ENCODE data around the gene NXF1.
"Not testable (repeated sequence)": the region's sequence is repeated elsewhere in the genome, so short reads cannot be mapped to it uniquely, and the experiment has no call there.

The NXF1 gene

DNA sequence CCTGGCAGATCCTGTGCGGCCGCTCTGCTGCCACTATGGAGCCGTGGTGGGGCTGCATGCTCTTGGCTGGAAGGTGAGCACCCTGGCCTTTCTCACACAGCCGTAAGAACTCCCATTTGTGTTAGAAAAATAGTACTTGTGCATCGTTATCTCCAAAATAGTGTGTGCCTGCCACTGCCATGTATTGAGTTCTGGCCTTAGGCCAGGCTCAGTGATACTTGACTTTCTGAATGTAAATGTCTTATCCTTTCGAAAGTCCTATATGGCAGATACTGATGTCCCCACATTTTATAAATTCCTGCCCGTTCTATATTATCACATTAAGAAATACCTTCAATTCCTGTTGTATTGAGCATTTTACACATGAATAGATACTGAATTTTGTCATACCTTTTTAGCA is 22.5 kb downstream of the NXF1 start:
- no peak for FAIRE-seq

- FAIRE-seq: no peak
Observed at GRCh38 chr11:62778441-62778840, 26.8 kb downstream of the NXF1 start.

GRCh38 chr11:62777389-62777788 is 27.9 kb downstream of the NXF1 start:
- FAIRE-seq: no peak

DNA sequence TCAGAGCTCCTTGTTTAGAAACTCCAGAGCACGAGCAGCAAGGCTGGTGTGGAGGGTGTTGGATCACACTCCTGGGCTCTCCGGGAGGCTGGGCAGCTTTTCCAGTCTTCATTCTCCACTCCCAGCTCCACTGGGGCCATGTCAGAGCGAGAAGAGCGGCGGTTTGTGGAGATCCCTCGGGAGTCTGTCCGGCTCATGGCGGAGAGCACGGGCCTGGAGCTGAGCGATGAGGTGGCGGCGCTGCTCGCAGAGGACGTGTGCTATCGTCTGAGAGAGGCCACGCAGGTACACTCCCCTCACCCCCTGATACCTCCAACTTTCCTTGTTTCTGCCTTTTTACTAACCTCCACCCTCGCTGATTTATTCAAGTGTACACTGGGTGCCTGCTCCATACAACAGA is 29.6 kb downstream of the NXF1 start:
- no peak for FAIRE-seq

DNA sequence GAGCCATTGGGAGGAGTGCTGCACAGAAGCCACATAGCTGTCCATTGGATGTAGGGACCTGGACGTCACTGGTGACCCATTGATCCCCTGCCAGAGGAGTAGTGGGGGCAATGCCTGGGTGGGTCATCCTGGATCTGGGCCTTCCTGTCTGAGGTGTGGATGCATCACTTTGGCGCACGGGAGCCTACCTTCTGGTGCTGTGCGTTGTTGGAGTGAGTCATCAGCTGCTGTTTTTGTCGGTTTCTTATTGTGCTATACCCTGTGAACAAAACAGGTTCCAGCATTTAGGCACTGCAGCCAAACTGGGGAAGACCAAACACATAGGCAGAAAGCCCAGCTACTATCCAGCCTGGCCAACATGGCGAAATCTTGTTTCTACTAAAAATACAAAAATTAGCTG is 30.8 kb downstream of the NXF1 start:
- FAIRE-seq: no peak

GRCh38 chr11:62771144-62772021 is 33.9 kb downstream of the NXF1 start, which contains the start of gene TAF6L:
TAF6L (plus strand) TSS chr11:62771396; CDS start chr11:62775784, 4,388 bp downstream.
- peak; percentile 92 for FAIRE-seq

GRCh38 chr11:62770778-62771143 is 34.5 kb downstream of the NXF1 start:
- FAIRE-seq: no peak

- not testable (repeated sequence) for FAIRE-seq
Observed at GRCh38 chr11:62760867-62761227, 44.4 kb downstream of the NXF1 start.

DNA sequence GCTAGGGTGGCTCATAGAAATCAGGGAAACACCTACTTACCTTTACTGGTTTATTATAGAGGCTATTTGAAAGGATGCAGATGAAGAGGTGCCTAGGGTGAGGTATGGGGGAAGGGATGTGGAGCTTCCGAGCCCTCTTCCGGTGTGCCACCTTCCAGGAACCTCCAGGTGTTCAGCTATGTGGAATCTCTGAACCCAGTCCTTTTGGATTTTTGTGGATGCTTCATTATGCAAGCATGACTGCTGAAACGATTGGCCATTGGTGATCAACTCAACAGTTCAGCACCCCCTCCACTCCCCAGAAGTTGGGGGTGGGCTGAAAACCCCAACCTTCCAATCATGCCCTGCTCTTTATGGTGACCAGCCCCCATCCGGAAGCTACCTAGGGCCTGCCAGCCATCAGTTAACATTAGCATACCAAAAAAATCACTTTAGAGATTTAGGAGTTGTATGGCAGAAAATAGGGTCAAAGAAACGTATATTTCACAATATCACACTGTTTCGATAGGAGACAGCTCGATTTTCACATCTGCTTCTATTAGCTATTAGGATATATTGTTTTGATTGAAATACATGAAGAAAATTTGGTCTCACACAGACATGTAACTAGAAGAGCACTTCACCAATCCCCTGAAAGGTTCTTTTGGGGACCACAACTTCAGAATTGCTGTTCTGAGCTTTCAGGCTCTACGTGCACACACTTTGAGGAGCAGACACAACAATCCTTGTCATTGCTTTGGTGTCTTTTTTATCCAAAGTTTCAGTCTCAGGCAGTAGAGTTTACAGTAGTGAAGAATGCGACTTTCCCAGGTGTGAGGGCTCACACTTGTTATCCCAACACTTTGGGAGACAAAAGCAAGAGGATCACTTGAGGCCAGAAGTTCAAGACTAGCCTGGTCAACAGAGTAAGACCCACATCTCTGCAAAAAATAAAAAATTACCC is 47.1 kb downstream of the NXF1 start:
- no peak for FAIRE-seq

DNA sequence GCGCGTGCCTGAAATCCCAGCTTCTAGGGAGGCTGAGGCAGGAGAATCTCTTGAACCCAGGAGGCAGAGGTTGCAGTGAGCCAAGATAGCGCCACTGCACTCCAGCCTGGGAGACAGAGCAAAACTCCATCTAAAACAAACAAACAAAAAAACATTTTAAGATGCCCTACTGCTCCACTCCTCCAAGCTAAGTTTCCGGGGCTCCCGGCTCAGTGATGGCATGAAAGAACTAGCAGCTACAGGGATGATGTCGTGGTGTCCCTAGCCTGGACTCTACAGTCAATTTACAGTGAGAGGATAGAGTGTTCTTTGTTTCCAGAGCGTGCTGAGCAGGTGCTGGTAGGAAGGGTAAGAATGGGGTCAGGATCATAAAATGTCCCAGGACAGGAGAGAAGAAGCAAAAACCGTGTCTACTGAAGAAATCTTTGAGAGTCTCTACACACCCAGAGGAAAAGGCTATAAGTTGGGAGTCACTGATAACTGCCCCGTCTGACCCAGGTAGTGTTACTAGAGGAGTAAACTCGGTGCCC is 50.1 kb downstream of the NXF1 start:
- FAIRE-seq: no peak

GRCh38 chr11:62753736-62754603 is 51.3 kb downstream of the NXF1 start, which contains the start of gene ZBTB3:
ZBTB3 (minus strand) TSS chr11:62754160; CDS start chr11:62753664, 496 bp downstream.
- peak; percentile 97 for FAIRE-seq

GRCh38 chr11:62752994-62753735 is 52.1 kb downstream of the NXF1 start:
- no peak for FAIRE-seq

DNA sequence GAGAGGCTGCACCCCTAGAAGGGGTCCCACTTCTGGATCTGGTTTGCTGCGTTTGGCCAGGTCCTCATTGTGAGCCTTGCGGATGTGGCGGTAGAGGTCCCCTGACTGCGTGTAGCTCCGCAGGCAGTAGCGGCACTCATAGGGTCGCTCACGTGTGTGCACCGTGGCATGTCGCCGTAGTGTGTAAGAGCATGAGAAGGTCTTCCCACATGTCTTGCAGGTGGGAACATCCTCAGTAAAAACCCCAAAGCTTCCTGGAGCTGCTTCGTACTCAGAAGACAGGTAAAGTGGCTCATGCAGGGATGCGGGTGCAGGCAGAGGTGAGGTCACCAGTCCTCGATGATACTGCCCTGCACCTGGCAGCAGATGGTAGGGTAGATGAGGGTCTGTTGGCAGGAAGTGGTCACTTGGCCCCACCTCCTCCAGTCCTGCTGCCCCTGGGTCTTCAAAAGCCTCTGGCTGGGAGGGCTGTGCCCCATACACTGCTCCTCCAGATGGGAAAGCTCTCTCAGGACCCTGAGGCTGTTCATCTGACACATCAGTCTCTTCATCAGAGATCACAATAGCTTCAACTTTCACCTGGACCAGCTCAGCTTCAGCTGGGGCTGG is 53.0 kb downstream of the NXF1 start:
- no peak for FAIRE-seq

DNA sequence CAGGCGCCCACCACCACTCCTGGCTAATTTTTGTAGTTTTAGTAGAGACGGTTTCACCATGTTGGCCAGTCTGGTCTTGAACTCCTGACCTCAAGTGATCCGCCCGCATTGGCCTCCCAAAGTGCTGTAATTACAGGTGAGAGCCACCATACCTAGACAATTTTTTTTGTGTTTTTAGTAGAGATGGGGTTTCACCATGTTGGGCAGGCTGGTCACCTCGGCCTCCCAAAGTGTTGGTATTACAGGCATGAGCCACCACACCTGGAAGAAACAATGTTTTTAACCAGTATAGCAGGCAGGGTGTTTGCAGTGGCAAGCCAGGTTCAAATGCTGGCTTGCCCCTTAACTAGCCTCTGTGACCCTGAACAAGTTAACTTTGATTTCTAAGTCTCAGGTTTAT is 55.3 kb downstream of the NXF1 start:
- FAIRE-seq: not testable (repeated sequence)

- FAIRE-seq: no peak
Observed at GRCh38 chr11:62747475-62748160, 57.6 kb downstream of the NXF1 start.

Data from G401.6 (cell line).